Epidermal melanocyte (primary cell): ENCODE measurements around the gene PDE6H.

ENCODE experiments used
- DNase-seq: peaks from one replicate; pipeline ENCODE4 v3.0.0; 2011; ENCODE audit warnings: low spot score; ENCODE audit not compliant: insufficient read length

PDE6H gene

GRCh38 chr12:14951851-14952250 lies 21.0 kb upstream of the PDE6H start:
- DNase-seq, result no peak

GRCh38 chr12:14952299-14952921 lies 20.4 kb upstream of the PDE6H start:
- no peak for DNase-seq

- DNase-seq, result no peak
Observed at GRCh38 chr12:14953752-14954151, 19.1 kb upstream of the PDE6H start.

GRCh38 chr12:14954269-14954668 lies 18.6 kb upstream of the PDE6H start:
- no peak for DNase-seq

- DNase-seq, result no peak
Observed at GRCh38 chr12:14956024-14956891, 16.6 kb upstream of the PDE6H start.

- no peak for DNase-seq
Observed at GRCh38 chr12:14956905-14957304, 15.9 kb upstream of the PDE6H start.

GRCh38 chr12:14957551-14958168 lies 15.2 kb upstream of the PDE6H start:
- no peak for DNase-seq

- no peak for DNase-seq
Observed at GRCh38 chr12:14958361-14959125, 14.3 kb upstream of the PDE6H start.

GRCh38 chr12:14959126-14959440 lies 13.8 kb upstream of the PDE6H start:
- no peak for DNase-seq

- no peak for DNase-seq
Observed at GRCh38 chr12:14959463-14959862, 13.4 kb upstream of the PDE6H start.

- DNase-seq, result no peak
Observed at GRCh38 chr12:14959916-14960496, 12.8 kb upstream of the PDE6H start.

GRCh38 chr12:14960548-14961465 lies 12.0 kb upstream of the PDE6H start:
- no peak for DNase-seq

- no peak for DNase-seq
Observed at GRCh38 chr12:14961466-14962152, 11.2 kb upstream of the PDE6H start, which contains the start of gene ARHGDIB. Gene ARHGDIB (minus strand): TSS chr12:14961601. CDS start chr12:14950712, 10,889 bp downstream.

GRCh38 chr12:14962153-14962539 lies 10.7 kb upstream of the PDE6H start:
- DNase-seq, result no peak

- DNase-seq, result no peak
Observed at GRCh38 chr12:14962797-14963196, 10.0 kb upstream of the PDE6H start.

GRCh38 chr12:14963520-14963919 lies 9.3 kb upstream of the PDE6H start:
- no peak for DNase-seq

- no peak for DNase-seq
Observed at GRCh38 chr12:14964406-14964805, 8.4 kb upstream of the PDE6H start.

GRCh38 chr12:14965221-14965620 lies 7.6 kb upstream of the PDE6H start:
- DNase-seq, result no peak

GRCh38 chr12:14968478-14968877 lies 4.4 kb upstream of the PDE6H start:
- no peak for DNase-seq

- DNase-seq, result no peak
Observed at GRCh38 chr12:14970473-14970872, 2.4 kb upstream of the PDE6H start.
